Subcutaneous abdominal adipose tissue (tissue), 5 donors: ENCODE results near the gene GPR15.

Experiments used
- H3K27ac ChIP-seq: one replicate; pipeline ENCODE4 v1.7.0; 2013; ENCODE audit warnings: low read depth, mild to moderate bottlenecking, inconsistent platforms, low read length, moderate library complexity
- H3K27me3 ChIP-seq, 5 donors: one replicate each; pipeline ENCODE4 v1.7.0; 2013; ENCODE audit warnings: low read length in 5 of 5, inconsistent platforms in 1 of 5; ENCODE audit not compliant: control insufficient read depth in 5 of 5, insufficient read depth in 4 of 5
- H3K36me3 ChIP-seq, 5 donors: one replicate each; pipeline ENCODE4 v1.7.0; 2013; ENCODE audit warnings: low read length in 5 of 5; ENCODE audit not compliant: control insufficient read depth in 5 of 5, insufficient read depth in 5 of 5
- H3K4me1 ChIP-seq, 5 donors: one replicate each; pipeline ENCODE4 v1.7.0; 2013; ENCODE audit warnings: low read length in 5 of 5, mild to moderate bottlenecking in 3 of 5, moderate library complexity in 1 of 5; ENCODE audit not compliant: control insufficient read depth in 5 of 5, insufficient read depth in 5 of 5
- H3K4me3 ChIP-seq, 5 donors: one replicate each; pipeline ENCODE4 v1.7.0; 2013; ENCODE audit warnings: low read length in 5 of 5, low read depth in 1 of 5
- H3K9ac ChIP-seq, 5 donors: one replicate each; pipeline ENCODE4 v1.7.0; 2013; ENCODE audit warnings: low read length in 5 of 5, mild to moderate bottlenecking in 4 of 5, moderate library complexity in 3 of 5
- H3K9me3 ChIP-seq, 5 donors: one replicate each; pipeline ENCODE4 v1.7.0; 2013; ENCODE audit warnings: low read length in 5 of 5; ENCODE audit not compliant: control insufficient read depth in 5 of 5
- donor health status: healthy.
- donor health status: healthy.
- donor health status: healthy.
- donor health status: healthy.
- donor health status: healthy.

The GPR15 gene

GRCh38 chr3:98529856-98530459 is 1.8 kb upstream of the GPR15 start:
- H3K27me3 ChIP-seq: peaks cover 0 to 4% (median 0%) of the 10 kb centered on the region in 5 donors

GRCh38 chr3:98530676-98531075 is 1.1 kb upstream of the GPR15 start:
- Histone ChIP-seq H3K27me3 (peaks cover 0 to 4% (median 0%) of the 10 kb centered on the region in 5 donors), H3K4me1 (no peaks in the 10 kb centered on the region), H3K36me3 (no peaks in the 10 kb centered on the region), H3K4me3 (no peak overlapping the region), H3K9ac (no peak overlapping the region), H3K27ac (no peak overlapping the region), H3K9me3 (no peaks in the 10 kb centered on the region)

More at GRCh38 chr3:98529856-98530459, 1.8 kb upstream of the GPR15 start:
- no peaks in the 10 kb centered on the region for H3K9me3 ChIP-seq
- H3K27ac ChIP-seq: no peak overlapping the region
- H3K4me1 ChIP-seq: no peaks in the 10 kb centered on the region
- H3K9ac ChIP-seq: no peak overlapping the region
- H3K36me3 ChIP-seq: no peaks in the 10 kb centered on the region
- H3K4me3 ChIP-seq: no peak overlapping the region

- Histone ChIP-seq H3K9ac (no peak overlapping the region), H3K27ac (no peak overlapping the region), H3K4me3 (no peak overlapping the region), H3K9me3 (no peaks in the 10 kb centered on the region), H3K36me3 (no peaks in the 10 kb centered on the region), H3K4me1 (no peaks in the 10 kb centered on the region), H3K27me3 (peaks cover 0 to 4% (median 0%) of the 10 kb centered on the region in 5 donors)
Measured at GRCh38 chr3:98532275-98532637, 478 bp downstream of the GPR15 start.

GRCh38 chr3:98532709-98533571 is 1.2 kb downstream of the GPR15 start:
- Histone ChIP-seq H3K36me3 (no peaks in the 10 kb centered on the region), H3K4me3 (no peak overlapping the region), H3K9ac (no peak overlapping the region), H3K9me3 (no peaks in the 10 kb centered on the region), H3K27ac (no peak overlapping the region), H3K4me1 (no peaks in the 10 kb centered on the region), H3K27me3 (peaks cover 0 to 4% (median 0%) of the 10 kb centered on the region in 5 donors)

GRCh38 chr3:98534168-98534567 is 2.4 kb downstream of the GPR15 start:
- Histone ChIP-seq H3K9ac (no peak overlapping the region), H3K9me3 (no peaks in the 10 kb centered on the region), H3K36me3 (no peaks in the 10 kb centered on the region), H3K4me3 (no peak overlapping the region), H3K27ac (no peak overlapping the region), H3K4me1 (no peaks in the 10 kb centered on the region), H3K27me3 (peaks cover 0 to 4% (median 0%) of the 10 kb centered on the region in 5 donors)

GRCh38 chr3:98534734-98535133 is 3.0 kb downstream of the GPR15 start:
- Histone ChIP-seq H3K36me3 (no peaks in the 10 kb centered on the region), H3K9ac (no peak overlapping the region), H3K4me1 (no peaks in the 10 kb centered on the region), H3K9me3 (no peaks in the 10 kb centered on the region), H3K27ac (no peak overlapping the region), H3K4me3 (no peak overlapping the region), H3K27me3 (peaks cover 0 to 4% (median 0%) of the 10 kb centered on the region in 5 donors)

GRCh38 chr3:98536456-98537017 is 4.8 kb downstream of the GPR15 start:
- Histone ChIP-seq H3K9me3 (no peaks in the 10 kb centered on the region), H3K27me3 (peaks cover 0 to 4% (median 0%) of the 10 kb centered on the region in 5 donors), H3K4me3 (no peak overlapping the region), H3K4me1 (no peaks in the 10 kb centered on the region), H3K27ac (no peak overlapping the region), H3K9ac (no peak overlapping the region), H3K36me3 (no peaks in the 10 kb centered on the region)

- Histone ChIP-seq H3K4me3 (no peak overlapping the region), H3K9me3 (no peaks in the 10 kb centered on the region), H3K27me3 (no peaks in the 10 kb centered on the region), H3K9ac (no peak overlapping the region), H3K4me1 (no peaks in the 10 kb centered on the region), H3K27ac (no peak overlapping the region), H3K36me3 (no peaks in the 10 kb centered on the region)
Measured at GRCh38 chr3:98540346-98540745, 8.6 kb downstream of the GPR15 start.

- Histone ChIP-seq H3K9me3 (no peaks in the 10 kb centered on the region), H3K36me3 (no peaks in the 10 kb centered on the region), H3K4me1 (no peaks in the 10 kb centered on the region), H3K4me3 (no peak overlapping the region), H3K27me3 (no peaks in the 10 kb centered on the region), H3K27ac (no peak overlapping the region), H3K9ac (no peak overlapping the region)
Measured at GRCh38 chr3:98541695-98542094, 9.9 kb downstream of the GPR15 start.

- Histone ChIP-seq H3K9ac (no peak overlapping the region), H3K4me3 (no peak overlapping the region), H3K27me3 (no peaks in the 10 kb centered on the region), H3K36me3 (no peaks in the 10 kb centered on the region), H3K9me3 (no peaks in the 10 kb centered on the region), H3K4me1 (no peaks in the 10 kb centered on the region), H3K27ac (no peak overlapping the region)
Measured at GRCh38 chr3:98542623-98543022, 10.8 kb downstream of the GPR15 start.
